HCT116 (cell line): ENCODE data around the gene SCARB1. TPM values are rescaled to one million over a fixed set of nuclear protein-coding genes. Genes with fewer than 3 reads are reported as not detected.
A peak's percentile ranks its signal among the peaks of the same experiment; 100 is the strongest.

Experiments used
- ATAC-seq: fragments of 200-7000 bp; cut with Tn5 transposase; 2 replicates; pipeline ENCODE4 v1.9.1; 2020; ENCODE audit warnings: mild to moderate bottlenecking, moderate library complexity
- BruUV-seq: library from RNA; stranded (reverse); fragments of 400-500 nt; replicated peaks from 2 replicates; lab custom pipeline; 2021; lab: Mats Ljungman, UMichigan
- CTCF ChIA-PET: fragments of 300-600 bp; sonication (Branson Sonifier 250); formaldehyde crosslinking; loops from one replicate; lab custom pipeline; 2021; ENCODE audit warnings: antibody characterized with exemption; lab: Charles Lee
- POLR2A ChIA-PET: fragments of 300-600, 350-600 bp; sonication (Branson Sonifier 250); formaldehyde crosslinking; loops from one replicate; lab custom pipeline; 2021; ENCODE audit warnings: antibody characterized with exemption; lab: Charles Lee
- RAD21 ChIA-PET, 2 experiments: fragments of 300-600 bp; sonication (Branson Sonifier 250); formaldehyde crosslinking; loops; one replicate each; lab custom pipeline; 2023; ENCODE audit warnings: low total read pairs in 2 of 2; ENCODE audit not compliant: uncharacterized antibody in 2 of 2, unreplicated experiment in 2 of 2, low non-redundant PET in 1 of 2; lab: Charles Lee
- DNase-seq: peaks from one replicate; pipeline ENCODE4 v3.0.0-alpha.2; 2010; ENCODE audit warnings: low read depth, low spot score
- H2AFZ ChIP-seq: fragments of 200-600 bp; shearing (Covaris generic), sonication (generic); 2 replicates; pipeline ENCODE4 v1.6.1; 2017; ENCODE audit warnings: low read depth, mixed run types, mixed read lengths, antibody characterized with exemption, low read length; ENCODE audit not compliant: poor library complexity, severe bottlenecking
- H3K27ac ChIP-seq: 2 replicates; pipeline ENCODE4 v1.5.1; 2012; ENCODE audit warnings: low read depth, low read length
- H3K27me3 ChIP-seq: fragments of 200-600 bp; sonication (generic); 2 replicates; pipeline ENCODE4 v1.6.1; 2016; ENCODE audit warnings: mixed run types, low read length, mixed read lengths; ENCODE audit not compliant: insufficient read depth
- H3K36me3 ChIP-seq, 2 experiments: fragments of 200-500 bp in 1 of 2; fragments of 200-600 bp in 1 of 2; sonication (Bioruptor generic) in 1 of 2; sonication (generic) in 1 of 2; 2 replicates each; pipeline versions ENCODE4 v1.5.1 to v1.6.1; 2014 to 2016; ENCODE audit warnings: low read length in 2 of 2, inconsistent platforms in 1 of 2, mixed read lengths in 1 of 2, mixed run types in 1 of 2; ENCODE audit not compliant: insufficient read depth in 2 of 2, control insufficient read depth in 1 of 2
- H3K4me1 ChIP-seq, 2 experiments: fragments of 200-600 bp in 1 of 2; sonication (generic) in 1 of 2; 2 replicates each; pipeline versions ENCODE4 v1.5.1 to v1.6.1; 2012 to 2017; ENCODE audit warnings: low read length in 2 of 2, inconsistent platforms in 1 of 2, mild to moderate bottlenecking in 1 of 2, mixed read lengths in 1 of 2, mixed run types in 1 of 2, moderate library complexity in 1 of 2; ENCODE audit not compliant: insufficient read depth in 2 of 2, control insufficient read depth in 1 of 2
- H3K4me2 ChIP-seq: fragments of 200-600 bp; sonication (generic); 2 replicates; pipeline ENCODE4 v1.6.1; 2017; ENCODE audit warnings: mixed run types, low read length, mixed read lengths
- H3K4me3 ChIP-seq, 2 experiments: fragments of 200-600 bp in 1 of 2; sonication (generic) in 1 of 2; replicated peaks in 1 of 2; 2 replicates each; pipeline ENCODE4 v1.5.1; 2011 to 2016; ENCODE audit warnings: low read length in 2 of 2, control low read depth in 1 of 2, low read depth in 1 of 2, mild to moderate bottlenecking in 1 of 2, mixed read lengths in 1 of 2, mixed run types in 1 of 2
- H3K79me2 ChIP-seq: fragments of 200-600 bp; sonication (generic); 2 replicates; pipeline ENCODE4 v1.6.1; 2017; ENCODE audit warnings: mild to moderate bottlenecking, mixed run types, low read length, moderate library complexity, mixed read lengths; ENCODE audit not compliant: insufficient read depth
- H3K9ac ChIP-seq: fragments of 200-600 bp; sonication (generic); 2 replicates; pipeline ENCODE4 v1.6.1; 2016; ENCODE audit warnings: low read length, mixed read lengths
- H3K9me2 ChIP-seq: fragments of 200-600 bp; sonication (generic), shearing (Covaris generic); 2 replicates; pipeline ENCODE4 v1.6.1; 2017; ENCODE audit warnings: mixed run types, mild to moderate bottlenecking, moderate library complexity; ENCODE audit not compliant: insufficient read depth
- H3K9me3 ChIP-seq, 2 experiments: fragments of 200-500 bp in 1 of 2; fragments of 200-600 bp in 1 of 2; sonication (Bioruptor generic) in 1 of 2; sonication (generic) in 1 of 2; 2 replicates each; pipeline ENCODE4 v1.6.1; 2014 to 2017; ENCODE audit warnings: low read length in 2 of 2, mixed read lengths in 2 of 2, inconsistent platforms in 1 of 2, low read depth in 1 of 2, mild to moderate bottlenecking in 1 of 2, mixed run types in 1 of 2, moderate library complexity in 1 of 2; ENCODE audit not compliant: control insufficient read depth in 1 of 2, insufficient read depth in 1 of 2
- H4K20me1 ChIP-seq: fragments of 200-600 bp; sonication (generic), shearing (Covaris generic); 2 replicates; pipeline ENCODE4 v1.6.1; 2017; ENCODE audit warnings: mixed run types, mild to moderate bottlenecking, moderate library complexity; ENCODE audit not compliant: insufficient read depth
- ATF3 ChIP-seq: IDR thresholded peaks from 2 replicates; pipeline ENCODE4 v1.6.1; 2012
- CBX3 ChIP-seq: IDR thresholded peaks from 2 replicates; pipeline ENCODE4 v1.6.1; 2012; ENCODE audit warnings: low read depth
- EGR1 ChIP-seq: IDR thresholded peaks from 2 replicates; pipeline ENCODE4 v1.6.1; 2012; ENCODE audit warnings: low read depth
- ELF1 ChIP-seq: IDR thresholded peaks from 2 replicates; pipeline ENCODE4 v1.6.1; 2012; ENCODE audit warnings: low read depth, borderline replicate concordance
- EZH2 ChIP-seq: fragments of 200-600 bp; sonication (generic); IDR thresholded peaks from 2 replicates; pipeline ENCODE4 v1.6.1; 2017; ENCODE audit warnings: antibody characterized with exemption, mixed run types
- EZH2phosphoT487 ChIP-seq: fragments of 200-600 bp; IDR thresholded peaks from 2 replicates; pipeline ENCODE4 v1.6.1; 2018; ENCODE audit warnings: antibody characterized with exemption, borderline replicate concordance
- FOSL1 ChIP-seq: IDR thresholded peaks from 2 replicates; pipeline ENCODE4 v1.6.1; 2012; ENCODE audit warnings: low read depth
- POLR2A ChIP-seq: IDR thresholded peaks from 2 replicates; pipeline ENCODE4 v1.7.0; 2011; ENCODE audit warnings: borderline replicate concordance; ENCODE audit not compliant: insufficient read depth, insufficient read length; ENCODE audit errors: extremely low read depth
- POLR2AphosphoS5 ChIP-seq: IDR thresholded peaks from 2 replicates; pipeline ENCODE4 v1.6.1; 2011; ENCODE audit warnings: mild to moderate bottlenecking, low read depth, low read length, moderate library complexity
- RAD21 ChIP-seq: IDR thresholded peaks from 2 replicates; pipeline ENCODE4 v1.6.1; 2012; ENCODE audit warnings: low read depth, mild to moderate bottlenecking
- SIN3A ChIP-seq: IDR thresholded peaks from 2 replicates; pipeline ENCODE4 v1.6.1; 2012; ENCODE audit warnings: low read depth
- SP1 ChIP-seq: IDR thresholded peaks from 2 replicates; pipeline ENCODE4 v1.6.1; 2012; ENCODE audit warnings: low read depth
- SRF ChIP-seq: IDR thresholded peaks from 2 replicates; pipeline ENCODE4 v1.6.1; 2012; ENCODE audit warnings: low read depth
- TCF7L2 ChIP-seq: IDR thresholded peaks from 2 replicates; pipeline ENCODE4 v1.7.0; 2011; ENCODE audit warnings: borderline replicate concordance, inconsistent platforms; ENCODE audit not compliant: insufficient read depth, insufficient read length; ENCODE audit errors: extremely low read depth
- ZNF274 ChIP-seq: fragments of 200-500 bp; sonication (Bioruptor generic); IDR thresholded peaks from 2 replicates; pipeline ENCODE4 v1.6.1; 2014; ENCODE audit warnings: mild to moderate bottlenecking, low read depth, low read length, inconsistent platforms
- intact Hi-C: fragments of 100-400 bp; cut with micrococcal nuclease; formaldehyde crosslinking; loops from 2 replicates; pipeline ENCODE4 v1.10.0; 2022
- total RNA-seq: library from RNA; stranded (reverse); gene quantifications from one replicate; pipeline ENCODE4 v1.2.1, GENCODE V29; 2021; ENCODE audit not compliant: unreplicated experiment
- TF ChIP-seq, protein P1 (sequence below), 3 experiments: fragments of 200-600 bp in 1 of 3; sonication (generic) in 1 of 3; IDR thresholded peaks in 2 of 3; conservative IDR thresholded peaks in 1 of 3; 2 replicates each; pipeline ENCODE4 v1.5.1; 2012 to 2017; ENCODE audit warnings: low read depth in 2 of 3, low read length in 2 of 3, antibody characterized with exemption in 1 of 3, borderline replicate concordance in 1 of 3, control low read depth in 1 of 3, mild to moderate bottlenecking in 1 of 3, mixed read lengths in 1 of 3, mixed run types in 1 of 3, moderate library complexity in 1 of 3; ENCODE audit not compliant: insufficient read depth in 1 of 3
- TF ChIP-seq, protein P2 (sequence below): IDR thresholded peaks from 2 replicates; pipeline ENCODE4 v1.6.1; 2011; ENCODE audit warnings: mild to moderate bottlenecking, low read length, moderate library complexity; ENCODE audit not compliant: insufficient replicate concordance; ENCODE audit errors: extremely low read depth

Gene SCARB1
- total RNA-seq, 1 experiment from 2014 or later: 95.5 TPM

DNA sequence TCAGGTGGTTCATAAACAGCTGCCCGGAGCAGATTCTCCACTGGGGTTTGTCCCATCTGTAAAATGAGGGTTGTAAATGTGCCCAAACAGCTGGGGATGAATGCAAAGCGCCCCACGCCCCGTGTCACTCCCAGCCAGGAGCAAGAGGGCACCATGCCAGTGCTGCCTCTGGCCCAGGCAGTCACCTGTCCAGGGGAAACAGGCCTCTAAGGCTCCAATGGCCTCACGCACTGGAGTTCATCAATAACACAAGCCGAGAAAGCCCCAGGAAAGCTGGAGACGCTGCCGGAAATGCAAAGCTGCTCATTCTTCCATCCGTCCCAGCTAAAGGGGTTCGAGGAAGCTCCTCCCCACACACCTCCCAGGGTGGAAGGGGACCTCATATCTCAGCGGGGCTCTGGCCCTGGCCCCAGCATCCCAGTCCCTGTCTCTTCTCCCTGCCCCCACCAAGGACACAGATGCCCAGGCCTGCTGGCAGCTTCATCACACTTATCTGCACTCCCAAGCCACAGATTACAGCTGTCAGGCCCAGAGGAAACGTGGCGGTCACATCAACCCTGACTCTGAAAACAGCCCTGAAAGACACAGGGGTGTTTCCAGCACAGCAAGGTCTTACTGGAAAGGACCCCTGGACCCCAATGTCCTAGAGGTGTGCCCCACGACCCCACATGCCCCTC, 21.5 kb downstream of the SCARB1 start:
- BruUV-seq: no TSS peak
- H3K27me3 ChIP-seq: no peaks in the 10 kb centered on the region
- no peak overlapping the region for H3K4me3 ChIP-seq
- H3K36me3 ChIP-seq: no peaks in the 10 kb centered on the region; a peak in 1 of 4 replicates
- 0 out of 2 replicates have a peak, but pooled peaks cover 4% of the 10 kb centered on the region for H4K20me1 ChIP-seq
- no peak overlapping the region for H3K9ac ChIP-seq
- H3K27ac ChIP-seq: no peak overlapping the region
- CTCF ChIA-PET: no interaction called here
- H3K4me2 ChIP-seq: 0 out of 2 replicates have a peak overlapping the region, but pooled peaks have one; percentile 2
- POLR2A ChIA-PET: no interaction called here
- no peaks in the 10 kb centered on the region for H3K9me2 ChIP-seq
- intact Hi-C loops: no loop called here
- no peaks in the 10 kb centered on the region for H3K9me3 ChIP-seq
- TF ChIP-seq FOSL1 (no peak), EZH2phosphoT487 (no peak), TCF7L2 (no peak), POLR2A (no peak), EZH2 (no peak), SRF (no peak)
- RAD21 ChIA-PET: no interaction called here
- H3K4me1 ChIP-seq: peaks cover 17 to 47% of the 10 kb centered on the region in 2 experiments
- no peak overlapping the region for H2AFZ ChIP-seq
- DNase-seq (no peak), ATAC-seq (no peak)
- peaks cover 49% of the 10 kb centered on the region for H3K79me2 ChIP-seq

DNA sequence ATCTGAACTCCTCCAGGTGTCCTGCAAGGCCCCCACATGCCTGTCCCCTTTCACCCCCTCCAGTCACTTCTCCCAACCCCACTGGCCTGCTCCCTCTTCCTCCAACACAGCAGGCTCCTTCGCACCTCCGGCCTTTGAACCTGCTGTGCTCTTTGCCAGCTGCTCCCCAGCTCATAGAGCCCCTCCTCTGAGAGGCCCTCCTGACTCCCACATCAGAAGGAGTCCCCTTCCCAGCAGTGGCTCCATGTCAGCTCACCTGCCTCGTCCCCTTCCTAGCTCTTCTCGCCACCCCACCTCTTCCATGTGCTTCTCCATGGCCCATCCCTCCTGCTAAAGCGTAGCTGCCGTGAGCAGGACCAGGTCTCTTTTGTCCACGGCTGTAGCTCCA, 22.1 kb downstream of the SCARB1 start:
- peaks cover 17 to 52% of the 10 kb centered on the region in 2 experiments for H3K4me1 ChIP-seq
- CTCF ChIA-PET: no interaction called here
- no peaks in the 10 kb centered on the region for H3K27me3 ChIP-seq
- TF ChIP-seq EGR1 (no peak), POLR2A (no peak), ELF1 (no peak), CBX3 (no peak), POLR2AphosphoS5 (no peak), EZH2 (no peak), ATF3 (no peak), SP1 (no peak), ZNF274 (no peak), RAD21 (no peak), SIN3A (no peak)
- TF ChIP-seq, protein P1, sequence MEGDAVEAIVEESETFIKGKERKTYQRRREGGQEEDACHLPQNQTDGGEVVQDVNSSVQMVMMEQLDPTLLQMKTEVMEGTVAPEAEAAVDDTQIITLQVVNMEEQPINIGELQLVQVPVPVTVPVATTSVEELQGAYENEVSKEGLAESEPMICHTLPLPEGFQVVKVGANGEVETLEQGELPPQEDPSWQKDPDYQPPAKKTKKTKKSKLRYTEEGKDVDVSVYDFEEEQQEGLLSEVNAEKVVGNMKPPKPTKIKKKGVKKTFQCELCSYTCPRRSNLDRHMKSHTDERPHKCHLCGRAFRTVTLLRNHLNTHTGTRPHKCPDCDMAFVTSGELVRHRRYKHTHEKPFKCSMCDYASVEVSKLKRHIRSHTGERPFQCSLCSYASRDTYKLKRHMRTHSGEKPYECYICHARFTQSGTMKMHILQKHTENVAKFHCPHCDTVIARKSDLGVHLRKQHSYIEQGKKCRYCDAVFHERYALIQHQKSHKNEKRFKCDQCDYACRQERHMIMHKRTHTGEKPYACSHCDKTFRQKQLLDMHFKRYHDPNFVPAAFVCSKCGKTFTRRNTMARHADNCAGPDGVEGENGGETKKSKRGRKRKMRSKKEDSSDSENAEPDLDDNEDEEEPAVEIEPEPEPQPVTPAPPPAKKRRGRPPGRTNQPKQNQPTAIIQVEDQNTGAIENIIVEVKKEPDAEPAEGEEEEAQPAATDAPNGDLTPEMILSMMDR (IDR thresholded peaks at IDR 0.05 in 2 of 3, conservative IDR thresholded peaks at IDR 0.05 in 1 of 3; ENCODE audit: borderline replicate concordance in 1 of 3, insufficient read depth in 1 of 3, low read depth in 2 of 3, low read length in 2 of 3): no peak
- TF ChIP-seq, protein P2, sequence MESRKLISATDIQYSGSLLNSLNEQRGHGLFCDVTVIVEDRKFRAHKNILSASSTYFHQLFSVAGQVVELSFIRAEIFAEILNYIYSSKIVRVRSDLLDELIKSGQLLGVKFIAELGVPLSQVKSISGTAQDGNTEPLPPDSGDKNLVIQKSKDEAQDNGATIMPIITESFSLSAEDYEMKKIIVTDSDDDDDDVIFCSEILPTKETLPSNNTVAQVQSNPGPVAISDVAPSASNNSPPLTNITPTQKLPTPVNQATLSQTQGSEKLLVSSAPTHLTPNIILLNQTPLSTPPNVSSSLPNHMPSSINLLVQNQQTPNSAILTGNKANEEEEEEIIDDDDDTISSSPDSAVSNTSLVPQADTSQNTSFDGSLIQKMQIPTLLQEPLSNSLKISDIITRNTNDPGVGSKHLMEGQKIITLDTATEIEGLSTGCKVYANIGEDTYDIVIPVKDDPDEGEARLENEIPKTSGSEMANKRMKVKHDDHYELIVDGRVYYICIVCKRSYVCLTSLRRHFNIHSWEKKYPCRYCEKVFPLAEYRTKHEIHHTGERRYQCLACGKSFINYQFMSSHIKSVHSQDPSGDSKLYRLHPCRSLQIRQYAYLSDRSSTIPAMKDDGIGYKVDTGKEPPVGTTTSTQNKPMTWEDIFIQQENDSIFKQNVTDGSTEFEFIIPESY: no peak
- no peaks in the 10 kb centered on the region for H3K9me3 ChIP-seq
- ATAC-seq (no peak), DNase-seq (no peak)
- intact Hi-C loops: no loop called here
- H2AFZ ChIP-seq: no peak overlapping the region
- BruUV-seq: no TSS peak
- no peak overlapping the region for H3K4me3 ChIP-seq
- POLR2A ChIA-PET: no interaction called here
- H3K4me2 ChIP-seq: 0 out of 2 replicates have a peak overlapping the region, but pooled peaks have one; percentile 2
- RAD21 ChIA-PET: no interaction called here
- no peak overlapping the region for H3K9ac ChIP-seq
- H3K36me3 ChIP-seq: no peaks in the 10 kb centered on the region; a peak in 1 of 4 replicates
- H3K9me2 ChIP-seq: no peaks in the 10 kb centered on the region
- no peak overlapping the region for H3K27ac ChIP-seq
- H3K79me2 ChIP-seq: peaks cover 54% of the 10 kb centered on the region
- no peaks in the 10 kb centered on the region for H4K20me1 ChIP-seq
